HG02759 (cell line): ENCODE data around the gene SCAMP4.
"Not testable (repeated sequence)": the region's sequence is repeated elsewhere in the genome, so short reads cannot be mapped to it uniquely, and the experiment has no call there.

ENCODE experiments used
- ATAC-seq: cut with Tn5 transposase; IDR thresholded peaks from one replicate; pipeline ENCODE4 v1.9.1; 2021; ENCODE audit warnings: mild to moderate bottlenecking, moderate library complexity; ENCODE audit not compliant: unreplicated experiment

SCAMP4 gene

DNA sequence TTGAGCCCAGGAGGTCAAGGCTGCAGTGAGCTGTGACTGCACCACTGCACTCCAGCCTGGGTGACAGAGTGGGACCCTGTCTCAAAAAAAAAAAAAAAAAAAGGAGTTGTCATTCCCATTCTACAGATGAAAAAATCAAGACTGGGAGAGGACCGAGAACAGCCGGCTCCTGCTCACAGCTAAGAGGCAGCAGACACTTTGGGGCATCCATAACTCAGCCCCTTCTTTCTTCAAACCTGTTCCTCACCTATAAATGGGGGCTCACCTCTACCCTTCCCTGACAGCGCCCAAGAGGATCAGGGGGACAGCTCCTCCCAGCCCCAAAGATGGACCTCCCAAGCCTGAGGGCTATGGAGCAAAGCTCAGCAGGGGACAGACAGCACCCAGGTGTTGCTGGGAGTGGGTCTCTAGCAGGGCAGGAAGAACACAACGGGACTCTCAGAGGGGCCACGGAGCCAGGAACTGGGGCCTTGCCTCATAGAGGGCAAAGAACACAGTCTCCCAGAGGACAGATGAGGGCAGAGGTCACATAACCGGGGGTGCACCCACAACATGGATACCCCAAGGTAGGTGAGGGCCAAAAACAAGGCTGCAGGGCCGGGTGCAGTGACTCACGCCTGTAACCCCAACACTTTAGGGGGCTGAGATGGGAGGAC is 38.4 kb upstream of the SCAMP4 start:
- ATAC-seq, result no peak

DNA sequence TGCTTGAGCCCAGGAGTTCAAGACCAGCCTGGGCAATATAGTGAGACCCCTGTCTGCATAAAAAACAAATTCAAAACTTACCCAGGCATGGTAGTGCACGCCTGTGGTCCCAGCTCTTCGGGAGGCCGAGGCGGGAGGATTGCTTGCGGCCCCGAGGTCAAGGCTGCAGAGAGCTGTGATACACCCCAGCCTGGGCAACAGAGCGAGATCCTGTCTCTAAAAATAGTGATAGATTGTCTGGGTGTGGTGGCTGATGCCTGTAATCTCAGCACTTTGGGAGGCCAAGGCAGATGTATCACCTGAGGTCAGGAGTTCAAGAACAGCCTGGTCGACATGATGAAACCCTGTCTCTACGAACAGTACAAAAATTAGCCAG is 37.9 kb upstream of the SCAMP4 start:
- ATAC-seq, result no peak

DNA sequence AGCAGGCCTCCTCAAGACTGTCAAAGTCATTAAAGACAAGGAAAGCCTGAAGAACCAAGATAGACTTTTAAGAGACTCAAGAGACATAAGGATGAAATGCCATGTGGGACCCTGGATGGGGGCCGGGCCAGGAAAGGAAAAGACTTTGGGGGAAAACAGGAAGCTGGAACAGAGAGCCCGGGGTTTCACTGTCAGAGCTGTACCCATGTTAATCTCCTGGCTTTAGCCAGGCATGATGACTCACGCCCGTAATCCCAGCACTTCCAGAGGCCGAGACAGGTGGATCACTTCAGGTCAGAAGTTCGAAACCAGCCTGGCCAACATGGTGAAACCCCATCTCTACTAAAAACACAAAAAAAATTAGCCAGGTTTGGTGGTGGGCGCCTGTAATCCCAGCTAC is 36.2 kb upstream of the SCAMP4 start:
- no peak for ATAC-seq

DNA sequence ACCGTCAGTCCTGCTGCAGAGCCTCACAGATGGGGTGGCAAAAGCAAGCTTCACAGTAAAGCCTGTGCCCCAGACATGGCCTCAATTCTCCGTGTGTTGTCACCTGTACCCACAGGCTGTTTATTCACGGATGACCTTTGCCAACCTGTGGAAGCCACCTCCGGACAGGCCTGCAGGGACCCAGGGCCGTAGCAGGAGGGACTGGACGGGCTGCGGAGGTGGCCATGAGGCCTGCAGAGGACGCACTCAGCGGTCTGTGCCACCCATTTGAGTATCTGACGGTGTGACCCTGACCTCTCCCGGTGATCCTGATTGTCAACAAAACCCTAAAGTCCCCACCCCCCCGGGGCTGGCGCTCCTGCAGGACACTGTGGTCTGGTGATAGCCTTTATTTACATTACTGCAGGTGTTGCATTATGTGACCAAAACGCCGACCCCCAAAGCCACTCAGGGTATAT is 34.0 kb upstream of the SCAMP4 start:
- no peak for ATAC-seq

DNA sequence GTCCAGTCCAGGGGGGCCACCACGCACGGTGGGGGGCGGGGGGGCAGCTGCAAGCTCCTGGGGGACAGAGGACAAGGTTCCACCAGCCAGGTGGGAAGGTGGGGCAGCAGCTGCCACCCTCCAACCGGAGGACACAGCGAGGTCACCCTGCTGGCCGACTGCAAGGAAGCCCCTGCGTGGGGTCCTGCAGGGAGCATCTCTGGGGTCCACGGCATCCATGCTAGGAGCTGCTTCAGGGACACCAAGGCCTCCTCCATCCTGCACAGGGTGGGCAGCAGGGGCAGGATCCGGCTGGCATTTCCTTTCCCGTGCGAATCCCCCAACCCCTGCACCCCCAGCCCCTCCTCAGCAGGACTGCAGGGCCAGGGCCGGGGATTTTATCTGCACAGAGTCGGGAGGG is 33.6 kb upstream of the SCAMP4 start:
- no peak for ATAC-seq

DNA sequence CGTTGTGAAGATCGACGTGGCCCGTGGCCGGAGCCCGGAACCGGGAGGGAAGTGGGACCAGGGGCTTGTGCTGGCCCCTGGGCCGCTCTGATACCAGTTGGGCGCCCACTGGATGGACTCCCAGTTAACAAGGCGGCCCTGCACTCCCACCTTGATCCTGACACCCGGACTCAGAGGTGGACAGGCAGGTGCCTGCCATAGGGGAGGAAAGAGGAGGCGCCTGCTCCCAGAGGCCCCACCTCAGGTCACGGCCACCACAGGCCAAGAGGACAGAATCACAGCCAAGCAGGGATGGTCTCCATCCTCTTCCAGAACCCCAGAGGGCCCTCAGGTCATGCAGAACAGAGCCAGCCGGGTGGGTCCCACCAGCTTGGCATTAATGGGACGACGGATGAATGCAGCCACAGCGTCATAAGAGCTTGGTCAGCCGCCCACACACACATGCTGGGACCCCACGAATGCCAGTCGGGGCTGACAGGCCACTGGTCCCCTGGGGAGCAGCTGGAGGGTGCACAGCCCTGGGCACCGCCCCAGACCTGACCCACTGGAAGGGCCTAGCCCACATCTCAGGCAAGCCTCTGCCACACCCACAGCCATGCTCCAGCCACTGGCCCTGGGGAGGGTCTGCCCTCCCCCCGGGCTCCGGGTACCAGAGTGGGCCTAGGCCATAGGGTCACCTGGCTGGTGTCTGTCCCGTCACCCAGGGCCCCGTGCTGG is 32.2 kb upstream of the SCAMP4 start:
- no peak for ATAC-seq

DNA sequence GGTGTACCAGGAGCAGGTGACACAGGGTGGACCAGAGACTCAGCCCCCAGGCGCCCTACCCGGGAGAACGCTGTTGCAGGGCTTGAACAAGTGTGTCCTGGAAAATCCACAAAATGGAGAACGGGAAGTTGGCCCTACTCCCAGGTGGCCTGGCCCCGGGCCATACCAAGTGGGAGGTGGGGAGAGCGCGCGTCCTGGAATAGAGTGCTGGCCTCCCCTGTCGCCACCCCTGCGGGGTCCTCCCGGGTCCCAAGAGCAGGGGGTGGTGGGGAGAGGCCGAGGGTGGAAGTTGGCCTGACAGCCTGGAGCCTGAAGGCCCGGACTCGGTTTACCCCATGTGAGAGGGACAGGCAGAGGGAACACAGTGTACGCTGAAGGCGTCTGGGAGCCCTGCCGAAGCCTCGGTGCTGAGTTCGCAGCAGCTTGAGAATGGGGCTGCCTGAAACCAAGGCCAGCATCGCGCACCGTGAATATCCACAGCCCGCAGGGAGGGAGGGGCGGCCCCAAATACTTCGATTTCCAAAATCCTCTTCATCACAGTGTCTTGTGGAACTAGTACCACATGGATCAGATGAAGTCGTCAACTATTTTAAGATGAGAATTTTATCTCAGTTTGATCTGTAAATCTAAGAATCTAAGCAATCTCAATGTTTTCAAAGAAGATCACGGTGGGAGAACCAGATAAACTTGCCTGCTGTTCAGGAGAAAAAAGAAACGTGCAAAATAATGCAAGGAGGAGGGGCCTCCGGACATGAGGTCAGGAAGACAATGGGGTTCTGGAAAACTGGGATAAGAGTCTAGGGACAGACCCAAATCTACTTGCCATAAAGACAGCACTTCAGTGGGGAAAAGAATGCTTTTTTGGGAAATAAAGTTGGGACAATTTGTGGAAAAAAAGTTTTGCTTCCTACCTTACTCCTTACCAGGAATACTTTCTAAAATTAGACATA is 31.4 kb upstream of the SCAMP4 start:
- ATAC-seq, result no peak

DNA sequence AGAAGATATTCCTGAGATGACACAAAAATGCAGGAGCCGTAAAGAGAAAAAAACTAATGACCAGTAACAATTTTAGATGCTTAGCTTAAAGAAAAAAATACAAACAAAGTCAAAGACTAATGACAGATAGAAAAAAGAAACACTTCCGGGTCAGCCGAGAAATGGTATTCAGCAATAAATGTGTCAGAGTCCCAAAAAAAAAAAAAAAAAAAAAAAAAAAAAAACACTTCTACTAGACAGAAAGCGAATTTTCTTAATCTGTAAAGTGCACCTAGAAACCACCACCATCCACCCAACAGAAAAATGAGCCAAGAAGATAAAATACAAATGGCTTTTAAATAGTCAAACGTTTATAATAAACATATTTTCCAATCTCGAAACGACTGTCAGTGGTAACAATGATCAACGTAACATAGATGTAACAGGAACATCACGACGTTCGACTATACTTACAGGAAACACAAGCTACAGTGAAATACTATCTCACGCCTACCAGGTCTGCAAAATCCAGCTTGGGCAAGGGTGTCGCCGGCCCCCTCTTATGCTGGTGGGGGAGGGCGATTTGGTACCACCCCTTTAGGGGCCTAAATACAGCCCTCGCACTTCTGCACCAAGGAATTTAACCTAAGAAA is 30.5 kb upstream of the SCAMP4 start:
- ATAC-seq, result no peak

DNA sequence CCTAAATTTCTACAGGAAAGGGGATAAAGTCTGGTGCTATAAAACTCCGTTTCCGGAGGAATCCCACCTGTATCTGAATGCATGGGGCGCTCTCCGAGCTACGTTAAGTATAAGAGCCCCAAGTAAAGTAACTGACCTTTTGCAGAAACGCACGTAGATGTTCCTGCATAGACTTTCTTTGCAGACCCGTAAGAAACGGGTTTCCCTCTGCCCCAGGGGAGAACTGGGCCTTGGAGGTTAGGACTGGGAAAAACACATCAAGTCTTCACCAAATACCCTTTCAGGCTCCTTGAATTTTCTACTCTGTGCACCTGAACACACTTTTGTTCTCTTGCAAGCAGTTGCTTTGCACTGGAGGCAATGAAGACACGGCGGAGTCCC is 29.9 kb upstream of the SCAMP4 start:
- ATAC-seq, result not testable (repeated sequence)

DNA sequence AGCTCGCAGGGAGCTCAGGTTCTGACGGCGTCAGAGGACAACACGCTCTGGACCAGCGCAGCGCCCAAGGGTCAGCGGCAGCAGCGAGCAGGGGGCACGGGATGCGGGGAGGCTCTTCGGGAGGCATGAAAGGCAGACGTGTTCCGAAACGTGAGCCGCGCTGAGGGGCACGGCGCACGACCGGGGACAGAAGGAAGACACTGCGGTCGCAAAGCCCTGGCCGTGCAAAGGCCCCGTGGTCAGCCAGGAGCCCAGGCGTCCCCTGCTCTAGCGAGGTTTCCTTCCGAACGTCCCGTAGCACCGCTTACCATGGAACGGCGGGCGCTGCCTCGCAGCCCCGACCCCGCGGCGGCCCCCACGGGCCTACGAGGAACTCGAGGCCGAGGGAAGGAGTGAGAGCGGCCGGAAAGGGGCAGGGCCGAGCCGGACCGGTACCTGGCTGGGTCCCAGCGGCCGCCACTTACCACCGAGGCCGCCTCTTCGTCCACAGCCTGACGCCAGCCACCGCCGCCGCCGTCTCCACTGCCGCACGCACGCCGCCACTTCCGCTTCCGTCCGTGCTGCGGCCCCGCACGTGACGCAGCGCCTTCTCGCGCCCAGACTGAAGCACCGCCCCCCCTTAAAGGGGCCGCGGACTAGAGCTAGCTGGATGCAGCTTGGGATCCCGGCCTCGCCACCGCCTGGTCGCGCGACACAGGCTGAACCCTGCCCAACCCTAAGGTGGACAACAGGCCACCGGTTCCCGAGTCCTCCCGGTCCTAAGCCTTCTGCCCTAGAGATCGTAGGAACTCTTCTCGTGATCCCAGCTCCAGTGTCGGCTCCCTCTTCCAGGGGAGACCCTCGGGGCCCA is 29.3 kb upstream of the SCAMP4 start:
- ATAC-seq, result peak; percentile 92

DNA sequence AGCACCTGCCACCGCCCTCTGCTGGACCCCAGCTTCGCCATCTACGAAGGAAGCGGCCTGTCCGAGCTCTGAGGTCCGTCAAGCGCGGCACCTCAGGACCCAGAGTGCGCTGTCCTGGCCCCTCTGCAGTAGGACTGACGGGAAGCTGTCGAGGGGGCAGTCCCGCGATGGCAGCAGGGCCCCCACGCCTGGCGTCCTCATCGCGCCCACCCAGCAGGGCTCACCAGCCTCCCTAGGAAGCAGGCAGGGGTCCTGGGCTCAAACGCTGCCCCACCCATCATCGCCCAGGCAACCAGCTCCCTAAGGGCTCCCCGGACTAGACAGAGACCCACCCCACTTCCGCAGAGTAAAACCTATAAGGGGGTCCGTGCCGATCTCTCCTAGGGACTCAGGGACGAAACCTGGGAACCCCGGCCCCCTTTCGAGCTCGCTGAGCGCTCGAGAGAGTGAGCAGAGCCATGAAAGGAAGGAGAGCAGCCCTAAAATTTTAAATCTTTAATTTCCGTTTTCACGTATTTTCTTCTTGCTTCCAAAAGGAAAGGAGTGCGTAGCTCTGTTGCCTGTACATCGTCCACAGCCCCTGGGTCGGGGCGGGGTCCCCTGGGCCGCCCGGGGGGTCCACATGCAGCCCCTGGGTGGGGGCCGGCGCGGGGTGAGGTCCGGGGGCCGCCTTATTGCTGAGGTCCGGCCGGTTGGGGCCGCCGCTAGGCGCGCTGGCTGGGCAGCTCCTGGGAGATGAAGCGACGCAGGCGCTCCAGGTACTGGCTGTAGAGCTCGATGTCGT is 28.5 kb upstream of the SCAMP4 start:
- ATAC-seq, result not testable (repeated sequence)

DNA sequence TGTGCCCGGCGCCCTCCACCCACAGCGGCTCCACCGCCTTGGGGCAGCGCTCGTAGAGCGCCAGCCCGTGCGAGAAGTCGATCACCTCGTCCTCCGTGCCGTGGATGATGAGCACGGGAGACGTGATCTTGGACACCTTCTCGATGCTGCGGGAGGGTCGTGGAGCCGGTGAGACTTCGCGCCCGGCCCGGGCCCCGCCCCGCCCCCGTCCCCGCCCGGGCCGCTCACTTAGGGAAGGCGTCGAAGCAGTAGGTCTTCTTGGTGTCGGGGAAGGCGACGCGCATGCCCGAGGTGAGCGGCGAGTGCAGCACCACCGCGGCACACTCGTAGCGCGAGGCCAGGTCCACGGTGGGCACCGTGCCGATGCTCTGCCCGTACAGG is 27.9 kb upstream of the SCAMP4 start:
- not testable (repeated sequence) for ATAC-seq

DNA sequence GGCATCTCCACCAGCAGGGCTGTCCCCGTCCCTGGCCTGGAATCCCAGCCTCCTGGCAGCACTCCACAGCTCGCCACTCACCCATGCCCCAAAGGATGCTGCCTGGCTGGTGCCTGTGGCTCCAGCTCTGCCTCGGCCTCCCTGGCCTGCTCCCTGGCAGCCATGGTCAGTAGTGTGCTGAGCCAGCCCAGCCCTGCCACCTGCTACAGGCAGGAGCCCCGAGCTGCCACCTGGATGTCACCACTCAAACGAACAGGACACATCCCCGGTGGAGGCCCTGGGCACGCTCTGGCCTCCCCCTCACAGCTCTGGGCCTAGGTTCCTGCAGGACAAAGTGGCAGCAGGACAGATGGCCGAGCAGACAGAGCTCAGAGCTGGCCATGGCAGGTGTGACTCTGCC is 26.6 kb upstream of the SCAMP4 start:
- ATAC-seq, result not testable (repeated sequence)

DNA sequence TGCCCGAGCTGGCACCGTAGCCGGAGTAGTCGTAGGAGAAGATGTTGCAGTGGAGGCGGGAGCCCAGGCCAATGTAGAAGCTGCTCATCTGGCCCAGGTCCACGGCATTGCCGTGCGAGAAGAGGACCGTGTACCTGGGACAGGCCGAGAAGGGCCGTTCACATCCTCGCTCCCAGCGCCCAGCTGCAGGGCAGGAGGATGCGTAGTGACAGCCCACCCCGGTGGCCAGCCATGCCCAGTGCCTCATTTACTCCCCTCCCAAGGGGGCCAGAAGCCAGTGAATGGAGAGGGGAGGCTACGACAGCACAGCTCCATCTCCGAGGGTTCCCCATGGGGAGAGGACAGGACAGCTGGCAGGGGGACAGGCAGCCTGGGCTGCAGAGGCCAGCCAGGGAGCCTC is 25.2 kb upstream of the SCAMP4 start:
- not testable (repeated sequence) for ATAC-seq

DNA sequence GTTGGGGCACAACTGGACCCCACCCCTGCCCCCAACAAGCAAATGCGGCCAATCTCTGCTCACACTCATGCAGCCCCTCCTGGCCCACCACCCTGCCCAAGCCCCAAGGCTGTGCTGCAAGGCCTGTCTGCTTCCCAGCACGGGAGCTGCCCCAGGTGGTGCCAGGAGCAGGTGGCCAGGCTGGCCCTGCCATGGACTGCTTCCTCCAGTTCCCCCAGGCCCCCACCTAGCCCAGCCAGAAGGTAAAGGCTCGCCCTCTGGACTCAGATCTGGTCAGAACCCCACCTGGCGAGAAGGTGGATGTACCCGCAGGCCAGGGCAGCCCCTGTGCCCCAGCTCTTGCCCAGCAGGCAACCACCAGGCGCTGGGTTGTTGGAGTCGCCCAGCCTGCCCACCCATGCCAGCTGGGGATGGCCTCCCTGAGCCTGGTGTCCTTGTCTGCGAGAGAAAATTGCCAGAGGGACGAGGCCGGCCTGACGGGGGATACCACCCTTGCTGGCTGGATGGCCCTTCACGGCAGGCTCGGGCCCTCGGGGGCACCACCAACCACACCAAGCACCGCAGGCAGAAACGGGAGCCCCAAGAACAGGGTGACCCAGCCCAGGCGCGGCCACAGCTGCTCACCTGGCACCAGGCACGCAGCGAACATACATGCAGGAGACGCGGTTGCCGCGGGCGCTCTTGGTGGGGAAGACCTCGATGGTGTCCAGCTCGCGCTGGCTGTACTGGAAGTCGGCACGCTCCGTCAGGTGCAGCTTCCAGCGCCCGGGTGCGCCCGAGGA is 24.4 kb upstream of the SCAMP4 start:
- ATAC-seq, result no peak

DNA sequence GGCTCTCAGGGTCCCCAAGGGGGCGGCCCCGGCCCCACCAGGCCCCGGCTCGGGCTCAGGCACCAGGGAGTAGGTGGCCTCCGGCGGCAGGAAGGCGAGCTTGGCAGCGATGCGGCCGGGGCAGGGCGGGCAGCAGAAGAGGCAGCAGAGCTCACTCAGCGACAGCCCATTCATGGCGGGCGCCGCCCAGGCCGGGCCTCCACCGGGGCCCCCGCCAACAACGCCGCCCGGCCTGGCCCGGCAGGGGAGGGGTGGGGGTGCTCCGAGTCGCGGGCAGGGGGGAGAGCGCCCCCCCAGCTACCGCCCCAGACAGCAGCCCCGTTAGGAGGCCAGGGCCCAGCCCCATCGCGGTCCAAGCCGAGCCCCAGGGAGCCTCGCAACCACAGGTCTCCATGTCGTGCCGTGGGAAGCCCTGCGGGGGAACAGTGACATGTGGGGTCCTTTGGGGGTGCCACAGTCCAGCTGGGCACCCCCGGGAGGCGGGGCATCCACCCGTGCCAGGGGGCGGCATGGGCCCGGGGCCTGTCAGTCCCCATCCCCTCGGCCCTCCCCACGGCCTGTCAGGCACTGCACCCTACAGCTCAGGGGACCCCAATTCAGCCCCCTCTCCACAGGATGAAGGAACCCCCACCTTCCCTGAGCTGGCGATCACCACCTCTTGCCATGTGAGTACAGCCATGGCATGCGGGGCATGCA is 23.7 kb upstream of the SCAMP4 start:
- not testable (repeated sequence) for ATAC-seq

DNA sequence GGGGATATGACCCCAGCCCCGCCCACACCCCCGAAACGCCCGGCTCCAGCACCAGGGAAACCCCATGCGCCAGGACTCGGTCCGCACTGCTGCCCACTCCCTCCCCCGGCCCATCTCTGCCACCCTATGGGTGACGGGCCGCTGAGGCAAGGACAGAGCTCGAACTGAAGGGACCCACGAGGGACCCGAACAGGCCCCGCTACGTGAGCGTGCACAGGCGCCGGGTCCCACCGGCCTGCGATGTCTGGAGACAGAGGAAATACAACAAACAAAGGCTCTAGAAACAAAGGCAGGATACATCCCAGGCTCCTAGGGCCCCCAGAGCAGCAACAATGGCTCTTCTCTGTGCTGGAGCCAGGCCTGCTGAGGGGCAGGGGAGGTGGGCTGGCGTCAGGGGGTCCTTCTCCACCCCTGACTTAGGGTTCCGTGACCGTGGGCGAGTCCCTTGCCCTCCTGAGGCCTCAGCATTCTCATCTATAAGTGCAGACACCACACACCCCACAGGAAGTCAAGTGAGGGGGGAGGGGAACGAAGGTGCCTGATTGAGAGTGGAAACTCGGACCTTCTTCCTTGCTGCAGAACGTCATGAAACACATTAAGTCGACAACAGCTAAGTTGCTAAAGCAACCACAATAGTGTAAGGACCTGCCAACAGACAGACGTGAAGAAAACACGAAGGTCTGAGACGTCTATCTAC is 23.0 kb upstream of the SCAMP4 start:
- no peak for ATAC-seq
